ENCODE results near the gene DUS1L.

DUS1L gene

GRCh38 chr17:82010575-82011525, 54.8 kb downstream of the DUS1L start:
- DNase-seq = no peak

GRCh38 chr17:82009413-82009812, 56.2 kb downstream of the DUS1L start:
- DNase-seq = no peak

- DNase-seq = no peak
These were observed 56.6 kb downstream of the DUS1L start for GRCh38 chr17:82008941-82009405.

GRCh38 chr17:82008258-82008940, 57.2 kb downstream of the DUS1L start:
- DNase-seq = no peak

All from NCI-H774 (cell line).